22Rv1 (cell line): ENCODE measurements around the gene COMMD4.
"Not testable (repeated sequence)": the region's sequence is repeated elsewhere in the genome, so short reads cannot be mapped to it uniquely, and the experiment has no call there.

Experiments used
- H3K27ac ChIP-seq: fragments of 450-650 bp; 2 replicates; pipeline ENCODE4 v1.5.1; 2017
- CTCF ChIP-seq: fragments of 450-650 bp; IDR thresholded peaks from 2 replicates; pipeline ENCODE4 v1.5.1; 2017; ENCODE audit warnings: mild to moderate bottlenecking
- ZFX ChIP-seq: fragments of 450-650 bp; IDR thresholded peaks from 2 replicates; pipeline ENCODE4 v1.6.1; 2017; ENCODE audit warnings: antibody characterized with exemption, borderline replicate concordance

Gene COMMD4

GRCh38 chr15:75309711-75310110 lies 26.2 kb upstream of the COMMD4 start:
- no peak overlapping the region for H3K27ac ChIP-seq
- TF ChIP-seq CTCF (no peak), ZFX (no peak)

- not testable (repeated sequence) for H3K27ac ChIP-seq
Measured at GRCh38 chr15:75312548-75312947, 23.3 kb upstream of the COMMD4 start.

GRCh38 chr15:75313116-75313845 lies 22.6 kb upstream of the COMMD4 start:
- no peak for TF ChIP-seq CTCF
- no peak for TF ChIP-seq ZFX
- H3K27ac ChIP-seq, result no peak overlapping the region

GRCh38 chr15:75314552-75315290 lies 21.1 kb upstream of the COMMD4 start:
- TF ChIP-seq CTCF, result no peak
- TF ChIP-seq ZFX, result no peak
- H3K27ac ChIP-seq, result no peak overlapping the region

- H3K27ac ChIP-seq, result not testable (repeated sequence)
Measured at GRCh38 chr15:75319231-75319897, 16.5 kb upstream of the COMMD4 start.

GRCh38 chr15:75321711-75322110 lies 14.2 kb upstream of the COMMD4 start:
- H3K27ac ChIP-seq, result no peak overlapping the region
- TF ChIP-seq ZFX (no peak), CTCF (no peak)

- TF ChIP-seq ZFX, result no peak
- TF ChIP-seq CTCF, result no peak
Measured at GRCh38 chr15:75325922-75326321, 9.9 kb upstream of the COMMD4 start.

GRCh38 chr15:75327005-75327404 lies 8.9 kb upstream of the COMMD4 start:
- H3K27ac ChIP-seq, result no peak overlapping the region
- no peak for TF ChIP-seq CTCF
- no peak for TF ChIP-seq ZFX

More at GRCh38 chr15:75325922-75326321, 9.9 kb upstream of the COMMD4 start:
- H3K27ac ChIP-seq, result no peak overlapping the region
